Neuronal stem cell (in vitro differentiated cells): ENCODE measurements around the gene DMAC2. TPM values are rescaled to one million over a fixed set of nuclear protein-coding genes. Genes with fewer than 3 reads are reported as not detected.
"Not testable (repeated sequence)": the region's sequence is repeated elsewhere in the genome, so short reads cannot be mapped to it uniquely, and the experiment has no call there.

Experiments used
- DNase-seq: peaks from one replicate; pipeline ENCODE4 v3.0.0-alpha.2; 2013; ENCODE audit warnings: low spot score
- H2AFZ ChIP-seq: one replicate; pipeline ENCODE4 v1.6.1; 2013; ENCODE audit warnings: mild to moderate bottlenecking, low read length, inconsistent platforms
- H2AK5ac ChIP-seq: 2 replicates; pipeline ENCODE4 v1.6.1; 2013; ENCODE audit warnings: low read depth, mild to moderate bottlenecking, inconsistent platforms, low read length, moderate library complexity, mixed read lengths
- H2BK120ac ChIP-seq: 2 replicates; pipeline ENCODE4 v1.6.1; 2013; ENCODE audit warnings: low read depth, mild to moderate bottlenecking, inconsistent platforms, low read length, moderate library complexity, mixed read lengths
- H2BK12ac ChIP-seq: one replicate; pipeline ENCODE4 v1.6.1; 2013; ENCODE audit warnings: low read length, inconsistent platforms
- H2BK15ac ChIP-seq: 2 replicates; pipeline ENCODE4 v1.6.1; 2013; ENCODE audit warnings: mild to moderate bottlenecking, low read length, inconsistent platforms, mixed read lengths
- H2BK5ac ChIP-seq: one replicate; pipeline ENCODE4 v1.6.1; 2013; ENCODE audit warnings: inconsistent platforms, mild to moderate bottlenecking, low read length, moderate library complexity
- H3K14ac ChIP-seq: one replicate; pipeline ENCODE4 v1.6.1; 2013; ENCODE audit warnings: low read length, inconsistent platforms
- H3K18ac ChIP-seq: 2 replicates; pipeline ENCODE4 v1.6.1; 2013; ENCODE audit warnings: low read length, inconsistent platforms
- H3K23ac ChIP-seq: 2 replicates; pipeline ENCODE4 v1.6.1; 2013; ENCODE audit warnings: low read depth, mild to moderate bottlenecking, mixed read lengths, low read length, inconsistent platforms; ENCODE audit not compliant: poor library complexity
- H3K27ac ChIP-seq: replicated peaks from 3 replicates; pipeline ENCODE4 v1.5.1; 2013; ENCODE audit warnings: low read length, inconsistent platforms
- H3K27me3 ChIP-seq, 3 experiments: 2 replicates each; pipeline ENCODE4 v1.6.1; 2013; ENCODE audit warnings: low read length in 3 of 3, mild to moderate bottlenecking in 2 of 3, inconsistent platforms in 1 of 3, low read depth in 1 of 3, mixed read lengths in 1 of 3, moderate library complexity in 1 of 3; ENCODE audit not compliant: control insufficient read depth in 3 of 3, insufficient read depth in 3 of 3
- H3K36me3 ChIP-seq, 2 donors: replicated peaks in 1 of 2; 2 replicates each; pipeline ENCODE4 v1.6.1; 2013; ENCODE audit warnings: low read length in 2 of 2; ENCODE audit not compliant: control insufficient read depth in 2 of 2, insufficient read depth in 2 of 2
- H3K4ac ChIP-seq: 2 replicates; pipeline ENCODE4 v1.6.1; 2013; ENCODE audit warnings: inconsistent platforms, mild to moderate bottlenecking, low read length, moderate library complexity
- H3K4me1 ChIP-seq, 2 donors: 1 replicate in 1 of 2; 2 replicates in 1 of 2; pipeline ENCODE4 v1.6.1; 2013; ENCODE audit warnings: low read length in 2 of 2, low read depth in 1 of 2; ENCODE audit not compliant: control insufficient read depth in 2 of 2, insufficient read depth in 1 of 2
- H3K4me2 ChIP-seq: one replicate; pipeline ENCODE4 v1.6.1; 2013; ENCODE audit warnings: mild to moderate bottlenecking, low read length, inconsistent platforms; ENCODE audit not compliant: insufficient read depth, poor library complexity, severe bottlenecking
- H3K4me3 ChIP-seq, 2 donors: 2 replicates each; pipeline ENCODE4 v1.5.1; 2013; ENCODE audit warnings: low read length in 2 of 2, mild to moderate bottlenecking in 2 of 2, inconsistent platforms in 1 of 2, moderate library complexity in 1 of 2
- H3K79me1 ChIP-seq: one replicate; pipeline ENCODE4 v1.6.1; 2013; ENCODE audit warnings: low read depth, mild to moderate bottlenecking, inconsistent platforms, low read length, moderate library complexity
- H3K9ac ChIP-seq: one replicate; pipeline ENCODE4 v1.6.1; 2013; ENCODE audit warnings: mild to moderate bottlenecking, low read depth, low read length, inconsistent platforms; ENCODE audit not compliant: poor library complexity
- H3K9me3 ChIP-seq, 2 donors: replicated peaks in 1 of 2; 2 replicates each; pipeline versions ENCODE3 to v1.6.1; 2013; ENCODE audit warnings: low read length in 2 of 2, mild to moderate bottlenecking in 2 of 2, inconsistent platforms in 1 of 2, low read depth in 1 of 2, mixed read lengths in 1 of 2, moderate library complexity in 1 of 2; ENCODE audit not compliant: control insufficient read depth in 2 of 2, insufficient read depth in 1 of 2
- H4K8ac ChIP-seq: one replicate; pipeline ENCODE4 v1.6.1; 2013; ENCODE audit warnings: low read depth, mild to moderate bottlenecking, inconsistent platforms, low read length, moderate library complexity
- H4K91ac ChIP-seq: one replicate; pipeline ENCODE4 v1.6.1; 2013; ENCODE audit warnings: low read length, low read depth, mild to moderate bottlenecking, inconsistent platforms; ENCODE audit not compliant: poor library complexity
- WGBS, 2 donors: extraction: QIAGEN DNeasy Blood & Tissue Kit; methylation state at CpG; one replicate each; pipeline ENCODE4 v1.1.7; 2013; ENCODE audit warnings: missing lambda C conversion rate in 2 of 2, mixed read lengths in 1 of 2; ENCODE audit not compliant: insufficient read length in 2 of 2, insufficient replicate concordance in 1 of 2; ENCODE audit errors: extremely low coverage in 2 of 2; 5-methylcytosine and 5-hydroxymethylcytosine counted together
- polyA plus RNA-seq, 2 experiments: library from polyadenylated mRNA; stranded (reverse); fragments of 200-250 nt; gene quantifications; one replicate each; pipeline ENCODE4 v1.2.3, GENCODE V29; 2013

The DMAC2 gene
- polyA plus RNA-seq (2013, experiment 1 of 2) = 86.3 TPM
- polyA plus RNA-seq (2013, experiment 2 of 2) = 82.5 TPM

DNA sequence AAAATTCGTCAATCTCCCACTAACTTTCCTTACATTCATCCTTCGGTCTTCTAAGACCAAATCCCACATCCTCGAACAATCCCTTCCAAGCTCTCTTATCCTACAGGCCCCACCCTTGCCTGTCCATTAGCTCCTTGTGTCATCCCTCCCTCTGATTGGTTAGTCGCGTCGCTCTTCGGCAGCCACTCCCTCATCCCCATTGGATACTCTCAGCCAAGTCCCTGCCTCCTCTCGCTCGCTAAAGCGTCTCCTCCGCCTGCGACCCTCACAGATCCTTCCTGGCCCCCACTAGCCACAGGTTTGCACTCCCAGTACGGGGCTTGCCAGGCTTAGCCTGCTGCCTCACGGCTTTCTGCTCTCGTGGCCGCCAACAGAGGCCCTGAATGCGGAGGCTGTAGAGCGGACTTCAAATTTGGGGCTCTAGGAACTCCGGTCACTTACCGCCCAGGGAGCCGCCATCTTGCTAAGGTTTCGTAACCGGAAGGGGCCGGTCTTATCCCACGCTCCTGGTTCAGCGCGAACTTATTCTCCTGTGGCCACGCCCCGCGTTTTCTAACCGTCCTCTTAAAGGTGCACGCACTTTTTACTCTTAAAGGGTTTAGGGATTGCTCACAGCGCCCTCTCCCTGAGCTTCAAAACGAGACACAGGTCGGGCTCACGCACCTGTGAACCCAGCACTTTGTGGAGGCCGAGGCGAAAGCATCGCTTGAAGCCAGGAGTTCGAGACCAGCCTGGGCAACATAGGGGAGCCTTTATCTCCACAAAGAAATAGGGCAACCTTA, at the start of gene DMAC2:
Gene DMAC2, minus strand, starts transcription at position 472 of the 782 bp plus-strand sequence. Its CDS starts 13 bp downstream, at position 459.
- no peak within 1 kb of the TSS for H2BK12ac ChIP-seq
- H2AK5ac ChIP-seq = no peak within 1 kb of the TSS
- no peak within 1 kb of the TSS for H4K91ac ChIP-seq
- H3K9me3 ChIP-seq = peaks cover 0 to 2% of the 10 kb centered on the region in 2 donors
- DNase-seq = peak; percentile 96
- peak within 1 kb of the TSS; percentile 92 for H3K9ac ChIP-seq
- H2AFZ ChIP-seq = peak within 1 kb of the TSS; percentile 94
- no peak within 1 kb of the TSS for H2BK5ac ChIP-seq
- WGBS, 2 donors = no CpG with 5 or more reads among the region's 40 CpGs
- H3K23ac ChIP-seq = peak within 1 kb of the TSS; percentile 83
- H3K4me1 ChIP-seq = no peaks in the 10 kb centered on the region
- peak within 1 kb of the TSS; percentile 32 for H3K4me2 ChIP-seq
- H3K27ac ChIP-seq = peak within 1 kb of the TSS; percentile 86
- H3K27me3 ChIP-seq = peaks cover 0 to 9% (median 0%) of the 10 kb centered on the region in 3 experiments
- no peak within 1 kb of the TSS for H2BK120ac ChIP-seq
- H3K18ac ChIP-seq = peak within 1 kb of the TSS; percentile 100
- no peak within 1 kb of the TSS for H3K4ac ChIP-seq
- H4K8ac ChIP-seq = no peak within 1 kb of the TSS
- H3K14ac ChIP-seq = no peak within 1 kb of the TSS
- H3K4me3 ChIP-seq = peak within 1 kb of the TSS; percentile 78 to 90
- peak within 1 kb of the TSS; percentile 10 for H2BK15ac ChIP-seq
- H3K79me1 ChIP-seq = no peaks in the 10 kb centered on the region
- H3K36me3 ChIP-seq = peaks cover 12 to 21% of the 10 kb centered on the region in 2 donors

DNA sequence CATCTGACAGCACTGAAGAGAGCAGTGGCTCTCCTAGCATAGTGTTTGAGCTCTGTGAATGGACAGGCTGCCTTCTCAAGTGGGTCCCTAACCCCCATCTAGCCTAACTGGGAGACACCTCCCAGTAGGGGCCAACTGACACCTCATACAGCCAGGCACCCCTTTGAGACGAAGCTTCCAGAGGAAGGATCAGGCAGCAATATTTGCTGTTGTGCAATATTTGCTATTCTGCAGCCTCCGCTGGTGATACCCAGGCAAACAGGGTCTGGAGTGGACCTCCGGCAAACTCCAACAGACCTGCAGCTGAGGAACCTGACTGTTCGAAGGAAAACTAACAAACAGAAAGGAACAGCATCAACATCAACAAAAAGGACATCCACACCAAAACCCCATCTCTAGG, 47.2 kb upstream of the DMAC2 start:
- not testable (repeated sequence) for H3K9ac ChIP-seq, H2BK12ac ChIP-seq, H3K23ac ChIP-seq, H4K91ac ChIP-seq, H3K4me1 ChIP-seq, H2AFZ ChIP-seq, H3K14ac ChIP-seq, H2BK15ac ChIP-seq, H2BK120ac ChIP-seq, H3K27ac ChIP-seq, H3K79me1 ChIP-seq, H3K4me2 ChIP-seq, H3K4me3 ChIP-seq, H4K8ac ChIP-seq, H3K4ac ChIP-seq, H2BK5ac ChIP-seq, H3K18ac ChIP-seq, DNase-seq, H3K36me3 ChIP-seq, H2AK5ac ChIP-seq
- Histone ChIP-seq H3K9me3 (peaks cover 7 to 12% of the 10 kb centered on the region in 2 donors), H3K27me3 (peaks cover 0 to 25% (median 2%) of the 10 kb centered on the region in 3 experiments)
- WGBS, 2 donors = no CpG with 5 or more reads among the region's 4 CpGs

DNA sequence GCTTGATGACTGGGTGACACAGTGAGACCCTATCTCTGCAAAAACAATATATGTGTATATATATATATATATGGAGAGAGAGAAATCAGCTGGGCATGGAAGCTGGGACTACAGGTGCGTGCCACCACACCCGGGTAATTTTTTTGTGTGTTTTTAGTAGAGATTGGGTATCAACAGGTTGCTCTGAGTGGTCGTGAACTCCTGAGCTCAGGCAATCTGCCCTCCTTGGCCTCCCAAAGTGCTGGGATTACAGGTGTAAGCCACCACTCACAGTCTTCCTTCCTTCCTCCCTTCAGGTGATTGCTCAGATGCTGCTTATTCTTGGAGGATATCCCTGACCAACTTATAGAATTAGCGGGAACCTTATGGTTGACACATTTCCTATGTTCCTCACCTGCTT, 45.1 kb upstream of the DMAC2 start:
- Histone ChIP-seq H4K91ac (no peak overlapping the region), H3K27me3 (peaks cover 0 to 37% (median 2%) of the 10 kb centered on the region in 3 experiments), H3K79me1 (no peaks in the 10 kb centered on the region), H2BK15ac (no peak overlapping the region), H4K8ac (no peak overlapping the region), H3K27ac (no peak overlapping the region), H3K36me3 (no peaks in the 10 kb centered on the region), H3K4me1 (no peaks in the 10 kb centered on the region), H3K4me2 (no peak overlapping the region), H3K18ac (no peak overlapping the region), H3K9ac (no peak overlapping the region), H3K9me3 (peaks cover 9 to 22% of the 10 kb centered on the region in 2 donors), H3K4ac (no peak overlapping the region), H3K14ac (no peak overlapping the region), H2AFZ (no peak overlapping the region), H2AK5ac (no peak overlapping the region), H2BK120ac (no peak overlapping the region), H2BK12ac (no peak overlapping the region), H2BK5ac (no peak overlapping the region), H3K23ac (no peak overlapping the region), H3K4me3 (no peak overlapping the region)
- DNase-seq = no peak
- WGBS, 2 donors = no CpG with 5 or more reads among the region's 4 CpGs

DNA sequence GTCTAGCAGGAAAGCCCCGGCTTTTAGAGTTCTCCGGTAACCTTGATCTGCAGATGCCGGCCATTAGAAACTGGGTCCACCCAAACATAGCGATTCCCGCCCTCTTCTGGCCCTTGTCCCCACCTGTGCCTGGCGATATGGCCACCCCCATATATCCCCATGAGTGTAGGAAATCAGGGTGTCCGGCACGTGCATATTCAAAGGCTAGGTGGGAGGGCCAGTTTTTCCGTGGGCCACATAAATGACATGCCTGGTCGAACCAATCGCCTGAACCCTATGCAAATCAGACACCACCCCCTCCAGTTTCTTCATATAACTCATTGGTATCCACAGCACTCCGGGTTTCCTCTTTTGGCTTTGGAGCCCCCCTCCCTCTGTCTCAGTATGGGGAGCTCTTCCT, 40.6 kb upstream of the DMAC2 start:
- no peak overlapping the region for H2BK5ac ChIP-seq
- peaks cover 9 to 19% of the 10 kb centered on the region in 2 donors for H3K9me3 ChIP-seq
- no peak overlapping the region for H3K27ac ChIP-seq
- H3K4ac ChIP-seq = no peak overlapping the region
- no peak for DNase-seq
- no peak overlapping the region for H3K4me2 ChIP-seq
- no peak overlapping the region for H4K91ac ChIP-seq
- no peak overlapping the region for H2AFZ ChIP-seq
- H3K27me3 ChIP-seq = peaks cover 0 to 79% (median 0%) of the 10 kb centered on the region in 3 experiments
- H3K4me1 ChIP-seq = no peaks in the 10 kb centered on the region
- H2AK5ac ChIP-seq = no peak overlapping the region
- H3K9ac ChIP-seq = no peak overlapping the region
- H3K4me3 ChIP-seq = no peak overlapping the region
- no peaks in the 10 kb centered on the region for H3K79me1 ChIP-seq
- H3K18ac ChIP-seq = no peak overlapping the region
- H3K23ac ChIP-seq = no peak overlapping the region
- H4K8ac ChIP-seq = no peak overlapping the region
- H3K14ac ChIP-seq = no peak overlapping the region
- no peak overlapping the region for H2BK120ac ChIP-seq
- H3K36me3 ChIP-seq = no peaks in the 10 kb centered on the region
- WGBS, 2 donors = no CpG with 5 or more reads among the region's 12 CpGs
- H2BK15ac ChIP-seq = no peak overlapping the region
- H2BK12ac ChIP-seq = no peak overlapping the region
